ENCODE results near the gene ZNF565. TPM values are rescaled to one million over a fixed set of nuclear protein-coding genes. Genes with fewer than 3 reads are reported as not detected.
"Not testable (repeated sequence)": the region's sequence is repeated elsewhere in the genome, so short reads cannot be mapped to it uniquely, and the experiment has no call there.

The ZNF565 gene
- total RNA-seq, 2 donors from 2014 or later, result 1.9 to 6.6 TPM

DNA sequence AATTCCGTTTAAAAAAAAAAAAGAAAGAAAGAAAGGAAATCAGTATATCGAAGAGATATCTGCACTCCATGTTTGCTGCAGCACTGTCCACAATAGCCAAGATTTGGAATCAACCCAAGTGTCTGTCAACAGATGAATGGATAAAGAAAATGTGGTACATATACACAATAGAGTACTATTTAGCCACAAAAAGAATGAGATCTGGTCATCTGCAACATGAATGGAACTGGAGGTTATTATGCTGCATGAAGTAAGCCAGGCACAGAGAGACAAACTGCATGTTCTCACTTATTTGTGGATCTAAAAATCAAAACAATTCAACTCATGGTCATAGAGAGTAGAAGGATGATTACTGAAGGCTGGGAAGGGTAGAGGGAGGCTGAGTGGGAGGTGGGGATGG, 16.3 kb downstream of the ZNF565 start:
- no peak for ATAC-seq (ENCODE audit: insufficient number of reproducible peaks, low FRiP score, low read depth)
- no peaks in the 10 kb centered on the region for H3K4me1 ChIP-seq (ENCODE audit: control insufficient read depth in 1 of 2, low read depth in 2 of 2)
- DNase-seq (ENCODE audit: low spot score), result no peak
- H3K27ac ChIP-seq, result no peak overlapping the region
- no peaks in the 10 kb centered on the region for H3K27me3 ChIP-seq (replicated peaks; ENCODE audit: insufficient read depth)
- H3K9me3 ChIP-seq, result no peaks in the 10 kb centered on the region
- TF ChIP-seq, protein P1, sequence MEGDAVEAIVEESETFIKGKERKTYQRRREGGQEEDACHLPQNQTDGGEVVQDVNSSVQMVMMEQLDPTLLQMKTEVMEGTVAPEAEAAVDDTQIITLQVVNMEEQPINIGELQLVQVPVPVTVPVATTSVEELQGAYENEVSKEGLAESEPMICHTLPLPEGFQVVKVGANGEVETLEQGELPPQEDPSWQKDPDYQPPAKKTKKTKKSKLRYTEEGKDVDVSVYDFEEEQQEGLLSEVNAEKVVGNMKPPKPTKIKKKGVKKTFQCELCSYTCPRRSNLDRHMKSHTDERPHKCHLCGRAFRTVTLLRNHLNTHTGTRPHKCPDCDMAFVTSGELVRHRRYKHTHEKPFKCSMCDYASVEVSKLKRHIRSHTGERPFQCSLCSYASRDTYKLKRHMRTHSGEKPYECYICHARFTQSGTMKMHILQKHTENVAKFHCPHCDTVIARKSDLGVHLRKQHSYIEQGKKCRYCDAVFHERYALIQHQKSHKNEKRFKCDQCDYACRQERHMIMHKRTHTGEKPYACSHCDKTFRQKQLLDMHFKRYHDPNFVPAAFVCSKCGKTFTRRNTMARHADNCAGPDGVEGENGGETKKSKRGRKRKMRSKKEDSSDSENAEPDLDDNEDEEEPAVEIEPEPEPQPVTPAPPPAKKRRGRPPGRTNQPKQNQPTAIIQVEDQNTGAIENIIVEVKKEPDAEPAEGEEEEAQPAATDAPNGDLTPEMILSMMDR (IDR thresholded peaks at IDR 0.05), result no peak
- H3K4me3 ChIP-seq, result no peak overlapping the region
- peaks cover 11% of the 10 kb centered on the region for H3K36me3 ChIP-seq

- DNase-seq (ENCODE audit: low spot score), result no peak
- TF ChIP-seq, protein P1 (IDR thresholded peaks at IDR 0.05), result no peak
- Histone ChIP-seq H3K9me3 (no peaks in the 10 kb centered on the region), H3K27me3 (replicated peaks; ENCODE audit: insufficient read depth) (no peaks in the 10 kb centered on the region), H3K4me1 (ENCODE audit: control insufficient read depth in 1 of 2, low read depth in 2 of 2) (no peaks in the 10 kb centered on the region), H3K36me3 (peaks cover 11% of the 10 kb centered on the region), H3K27ac (no peak overlapping the region), H3K4me3 (no peak overlapping the region)
- no peak for ATAC-seq (ENCODE audit: insufficient number of reproducible peaks, low FRiP score, low read depth)
These were observed 18.2 kb downstream of the ZNF565 start for GRCh38 chr19:36196249-36196648.

DNA sequence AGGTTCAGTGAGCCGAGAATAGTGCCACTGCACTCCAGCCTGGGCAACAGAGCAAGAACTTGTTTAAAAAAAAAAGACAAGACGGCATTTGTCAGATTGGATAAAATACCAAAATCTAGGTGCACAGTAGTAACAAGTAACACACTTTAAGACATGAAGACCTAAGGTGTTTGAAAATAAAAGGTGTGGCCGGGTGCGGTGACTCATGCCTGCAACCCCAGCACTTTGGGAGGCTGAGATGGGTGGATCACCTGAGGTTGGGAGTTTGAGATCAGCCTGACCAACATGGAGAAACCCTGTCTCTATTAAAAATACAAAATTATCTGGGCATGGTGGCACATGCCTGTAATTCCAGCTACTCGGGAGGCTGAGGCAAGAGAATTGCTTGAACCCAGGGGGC, 27.7 kb downstream of the ZNF565 start:
- not testable (repeated sequence) for ATAC-seq (ENCODE audit: insufficient number of reproducible peaks, low FRiP score, low read depth); H3K9me3 ChIP-seq; H3K27me3 ChIP-seq (replicated peaks; ENCODE audit: insufficient read depth); H3K4me1 ChIP-seq (ENCODE audit: control insufficient read depth in 1 of 2, low read depth in 2 of 2); H3K4me3 ChIP-seq; H3K27ac ChIP-seq; H3K36me3 ChIP-seq; DNase-seq (ENCODE audit: low spot score)

GRCh38 chr19:36183245-36183628, 31.2 kb downstream of the ZNF565 start:
- TF ChIP-seq, protein P1 (IDR thresholded peaks at IDR 0.05), result no peak
- peaks cover 0 to 6% of the 10 kb centered on the region in 2 donors for H3K4me1 ChIP-seq (ENCODE audit: control insufficient read depth in 1 of 2, low read depth in 2 of 2)
- H3K4me3 ChIP-seq, result no peak overlapping the region
- H3K27me3 ChIP-seq (replicated peaks; ENCODE audit: insufficient read depth), result no peaks in the 10 kb centered on the region
- no peak for DNase-seq (ENCODE audit: low spot score)
- H3K9me3 ChIP-seq, result no peaks in the 10 kb centered on the region
- H3K27ac ChIP-seq, result peak overlapping the region; percentile 34 to 45
- peaks cover 6% of the 10 kb centered on the region for H3K36me3 ChIP-seq
- no peak for ATAC-seq (ENCODE audit: insufficient number of reproducible peaks, low FRiP score, low read depth)

- ATAC-seq (ENCODE audit: insufficient number of reproducible peaks, low FRiP score, low read depth) (no peak), DNase-seq (ENCODE audit: low spot score) (no peak)
- Histone ChIP-seq H3K27ac (peak overlapping the region; percentile 34 to 45), H3K4me3 (no peak overlapping the region), H3K36me3 (peaks cover 6% of the 10 kb centered on the region), H3K27me3 (replicated peaks; ENCODE audit: insufficient read depth) (no peaks in the 10 kb centered on the region), H3K9me3 (no peaks in the 10 kb centered on the region), H3K4me1 (ENCODE audit: control insufficient read depth in 1 of 2, low read depth in 2 of 2) (peaks cover 0 to 6% of the 10 kb centered on the region in 2 donors)
- TF ChIP-seq, protein P1 (IDR thresholded peaks at IDR 0.05), result no peak
These were observed 31.7 kb downstream of the ZNF565 start for GRCh38 chr19:36182612-36183244.

- not testable (repeated sequence) for H3K4me3 ChIP-seq; DNase-seq (ENCODE audit: low spot score); H3K36me3 ChIP-seq; ATAC-seq (ENCODE audit: insufficient number of reproducible peaks, low FRiP score, low read depth); H3K27ac ChIP-seq; H3K4me1 ChIP-seq (ENCODE audit: control insufficient read depth in 1 of 2, low read depth in 2 of 2); H3K9me3 ChIP-seq; H3K27me3 ChIP-seq (replicated peaks; ENCODE audit: insufficient read depth)
These were observed 35.4 kb downstream of the ZNF565 start for GRCh38 chr19:36179077-36179476.

- ATAC-seq (ENCODE audit: insufficient number of reproducible peaks, low FRiP score, low read depth); DNase-seq (ENCODE audit: low spot score); H3K36me3 ChIP-seq; H3K27ac ChIP-seq; H3K4me3 ChIP-seq; H3K9me3 ChIP-seq; H3K27me3 ChIP-seq (replicated peaks; ENCODE audit: insufficient read depth): not testable (repeated sequence)
- H3K4me1 ChIP-seq (ENCODE audit: control insufficient read depth in 1 of 2, low read depth in 2 of 2), result peaks cover 0 to 13% of the 10 kb centered on the region in 2 donors
These were observed 40.6 kb downstream of the ZNF565 start for GRCh38 chr19:36173846-36174245.

Data from thoracic aorta (tissue), 2 donors.